DMS 273 treated with DMSO at 0.1 percent for 48 hours (cell line): ENCODE results near the gene LGALS4.
"Not testable (repeated sequence)": the region's sequence is repeated elsewhere in the genome, so short reads cannot be mapped to it uniquely, and the experiment has no call there.

Source experiments
- DNase-seq: peaks from one replicate; lab custom pipeline; 2025; lab: John Stamatoyannopoulos, UW

Gene LGALS4

GRCh38 chr19:38795549-38795948 is 17.2 kb downstream of the LGALS4 start:
- DNase-seq: no peak

- DNase-seq: no peak
These were observed 19.1 kb downstream of the LGALS4 start for GRCh38 chr19:38793671-38794070.

GRCh38 chr19:38793177-38793576 is 19.6 kb downstream of the LGALS4 start:
- DNase-seq: no peak

GRCh38 chr19:38792250-38793111 is 20.3 kb downstream of the LGALS4 start:
- DNase-seq: no peak

- DNase-seq: not testable (repeated sequence)
These were observed 21.2 kb downstream of the LGALS4 start for GRCh38 chr19:38791451-38792064.

- not testable (repeated sequence) for DNase-seq
These were observed 22.0 kb downstream of the LGALS4 start for GRCh38 chr19:38790507-38791403.

- DNase-seq: no peak
These were observed 24.1 kb downstream of the LGALS4 start, which contains the start of gene LGALS7B for GRCh38 chr19:38788478-38789243. Gene LGALS7B, plus strand, starts transcription at chr19:38789200. Its CDS starts 27 bp downstream, at chr19:38789227.

GRCh38 chr19:38786572-38787265 is 26.0 kb downstream of the LGALS4 start:
- no peak for DNase-seq

- DNase-seq: not testable (repeated sequence)
These were observed 26.7 kb downstream of the LGALS4 start for GRCh38 chr19:38786061-38786460.

- DNase-seq: no peak
These were observed 27.5 kb downstream of the LGALS4 start for GRCh38 chr19:38785187-38785699.

GRCh38 chr19:38784224-38784623 is 28.5 kb downstream of the LGALS4 start:
- DNase-seq: no peak

- not testable (repeated sequence) for DNase-seq
These were observed 30.5 kb downstream of the LGALS4 start for GRCh38 chr19:38782212-38782611.

GRCh38 chr19:38781058-38781457 is 31.7 kb downstream of the LGALS4 start:
- no peak for DNase-seq

- no peak for DNase-seq
These were observed 32.3 kb downstream of the LGALS4 start for GRCh38 chr19:38780443-38780842.

GRCh38 chr19:38778733-38779132 is 34.0 kb downstream of the LGALS4 start:
- no peak for DNase-seq

GRCh38 chr19:38774181-38774950 is 38.4 kb downstream of the LGALS4 start:
- no peak for DNase-seq

GRCh38 chr19:38773469-38774177 is 39.1 kb downstream of the LGALS4 start, which contains the start of gene LGALS7:
Gene LGALS7, minus strand, starts transcription at chr19:38773517. Its CDS starts 25 bp downstream, at chr19:38773492.
- DNase-seq: no peak

- DNase-seq: not testable (repeated sequence)
These were observed 41.2 kb downstream of the LGALS4 start for GRCh38 chr19:38771569-38771968.

- not testable (repeated sequence) for DNase-seq
These were observed 41.8 kb downstream of the LGALS4 start for GRCh38 chr19:38770949-38771275.
